Measurements from ENCODE around the gene PSMB3. TPM values are rescaled to one million over a fixed set of nuclear protein-coding genes. Genes with fewer than 3 reads are reported as not detected.
A peak's percentile ranks its signal among the peaks of the same experiment; 100 is the strongest.
"Not testable (repeated sequence)": the region's sequence is repeated elsewhere in the genome, so short reads cannot be mapped to it uniquely, and the experiment has no call there.

The PSMB3 gene
- total RNA-seq, 1 donor, result 95.5 TPM

DNA sequence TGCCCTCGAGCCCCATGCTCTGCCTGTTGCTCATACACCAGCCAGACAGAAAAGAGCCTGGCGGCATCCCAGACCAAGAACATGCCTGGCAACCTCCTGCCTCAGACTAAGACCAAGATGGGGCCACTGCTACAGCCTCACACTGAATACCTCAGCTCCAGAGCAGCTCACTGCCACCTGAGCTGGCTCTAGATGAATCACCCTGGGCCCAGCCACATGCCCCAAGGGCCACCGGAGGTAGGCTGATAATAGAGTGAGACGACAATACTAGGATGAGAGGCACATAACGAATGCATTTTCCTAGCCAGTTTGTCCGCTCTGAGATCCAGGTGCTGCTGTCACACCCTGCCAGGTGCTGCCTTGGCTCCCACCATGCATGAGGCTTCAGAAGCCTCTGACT lies 33.8 kb downstream of the PSMB3 start:
- Histone ChIP-seq H3K4me1 (ENCODE audit: insufficient read depth, low read length) (no peaks in the 10 kb centered on the region), H3K9me3 (ENCODE audit: low read depth, low read length) (no peaks in the 10 kb centered on the region), H3K4me3 (ENCODE audit: low read length) (no peak overlapping the region), H3K27me3 (ENCODE audit: insufficient read depth, low read length) (no peaks in the 10 kb centered on the region)

DNA sequence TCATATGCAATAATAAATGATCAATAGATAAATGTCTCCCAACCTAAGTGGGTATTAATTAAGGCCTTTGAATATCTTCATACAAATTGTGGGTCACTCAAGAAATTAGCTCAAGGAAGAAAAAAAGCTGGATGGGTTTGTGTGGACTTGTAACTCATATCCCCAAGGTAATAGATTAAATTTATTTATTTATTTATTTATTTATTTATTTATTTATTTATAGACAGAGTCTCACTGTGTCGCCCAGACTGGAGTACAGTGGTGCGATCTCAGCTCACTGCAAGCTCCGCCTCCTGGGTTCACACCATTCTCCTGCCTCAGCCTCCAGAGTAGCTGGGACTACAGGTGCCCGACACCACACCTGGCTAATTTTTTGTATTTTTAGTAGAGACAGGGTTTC lies 35.5 kb downstream of the PSMB3 start:
- H3K4me1 ChIP-seq (ENCODE audit: insufficient read depth, low read length); H3K4me3 ChIP-seq (ENCODE audit: low read length); H3K9me3 ChIP-seq (ENCODE audit: low read depth, low read length); H3K27me3 ChIP-seq (ENCODE audit: insufficient read depth, low read length): not testable (repeated sequence)

DNA sequence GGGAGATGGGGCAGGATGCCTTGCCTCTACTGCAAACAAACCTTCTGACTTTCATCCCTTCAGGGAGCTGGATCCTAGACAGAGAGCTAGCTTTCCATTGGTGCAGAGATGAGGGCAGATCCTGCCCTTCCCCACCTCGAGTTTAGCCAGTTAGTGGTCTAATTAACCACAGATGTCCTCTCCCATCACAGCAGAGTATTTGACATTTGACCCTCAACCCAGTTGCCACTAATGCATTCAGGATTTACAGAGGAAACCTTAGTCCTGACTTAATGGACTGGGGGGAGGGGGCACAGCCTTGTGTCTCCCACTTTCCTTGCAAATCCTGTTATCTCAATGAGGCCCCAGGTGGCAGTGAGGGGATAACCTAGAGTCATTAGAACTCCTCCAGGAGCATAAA lies 36.6 kb downstream of the PSMB3 start:
- Histone ChIP-seq H3K4me3 (ENCODE audit: low read length) (no peak overlapping the region), H3K4me1 (ENCODE audit: insufficient read depth, low read length) (no peaks in the 10 kb centered on the region), H3K9me3 (ENCODE audit: low read depth, low read length) (no peaks in the 10 kb centered on the region), H3K27me3 (ENCODE audit: insufficient read depth, low read length) (no peaks in the 10 kb centered on the region)

DNA sequence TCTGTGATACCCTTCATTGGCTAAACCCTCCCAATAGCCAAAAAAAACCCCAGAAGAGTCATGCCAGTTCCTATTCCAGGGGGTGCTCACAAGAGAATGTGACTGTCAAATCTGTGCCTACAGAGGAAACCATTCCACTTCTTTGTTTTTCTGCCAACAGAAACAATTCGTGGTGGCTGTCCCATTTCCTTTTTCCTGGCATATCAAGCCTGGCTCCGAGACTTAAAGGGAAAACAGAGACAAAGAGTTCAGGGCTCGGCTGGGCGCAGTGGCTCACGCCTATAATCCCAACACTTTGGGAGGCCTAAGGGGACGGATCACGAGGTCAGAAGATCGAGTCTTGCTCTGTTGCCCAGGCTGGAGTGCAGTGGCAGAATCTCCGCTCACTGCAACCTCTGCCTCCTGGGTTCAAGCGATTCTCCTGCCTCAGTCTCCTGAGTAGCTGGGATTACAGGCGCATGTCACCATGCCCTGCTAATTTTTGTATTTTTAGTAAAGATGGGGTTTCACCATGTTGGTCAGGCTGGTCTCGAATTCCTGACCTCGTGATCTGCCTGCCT lies 37.7 kb downstream of the PSMB3 start:
- not testable (repeated sequence) for H3K9me3 ChIP-seq (ENCODE audit: low read depth, low read length); H3K4me3 ChIP-seq (ENCODE audit: low read length); H3K27me3 ChIP-seq (ENCODE audit: insufficient read depth, low read length); H3K4me1 ChIP-seq (ENCODE audit: insufficient read depth, low read length)

DNA sequence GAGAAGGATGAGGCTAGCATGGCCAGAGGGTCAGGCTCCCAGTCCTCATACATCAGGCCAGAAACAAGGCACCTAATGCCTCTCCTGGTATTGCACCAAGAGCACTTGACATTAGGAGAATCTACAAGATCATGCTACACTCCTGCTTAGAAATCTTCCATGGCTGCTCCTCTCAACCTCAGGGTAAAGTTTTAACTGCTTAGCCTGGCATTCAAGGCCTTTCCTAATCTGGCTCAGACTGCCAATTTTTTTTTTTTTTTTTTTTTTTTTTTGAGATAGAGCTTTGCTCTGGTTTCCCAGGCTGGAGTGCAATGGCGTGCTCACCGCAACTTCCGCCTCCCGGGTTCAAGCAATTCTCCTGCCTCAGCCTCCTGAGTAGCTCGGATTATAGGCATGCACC lies 38.6 kb downstream of the PSMB3 start:
- Histone ChIP-seq H3K4me3 (ENCODE audit: low read length) (no peak overlapping the region), H3K9me3 (ENCODE audit: low read depth, low read length) (no peaks in the 10 kb centered on the region), H3K4me1 (ENCODE audit: insufficient read depth, low read length) (peaks cover under 1% of the 10 kb centered on the region), H3K27me3 (ENCODE audit: insufficient read depth, low read length) (no peaks in the 10 kb centered on the region)

DNA sequence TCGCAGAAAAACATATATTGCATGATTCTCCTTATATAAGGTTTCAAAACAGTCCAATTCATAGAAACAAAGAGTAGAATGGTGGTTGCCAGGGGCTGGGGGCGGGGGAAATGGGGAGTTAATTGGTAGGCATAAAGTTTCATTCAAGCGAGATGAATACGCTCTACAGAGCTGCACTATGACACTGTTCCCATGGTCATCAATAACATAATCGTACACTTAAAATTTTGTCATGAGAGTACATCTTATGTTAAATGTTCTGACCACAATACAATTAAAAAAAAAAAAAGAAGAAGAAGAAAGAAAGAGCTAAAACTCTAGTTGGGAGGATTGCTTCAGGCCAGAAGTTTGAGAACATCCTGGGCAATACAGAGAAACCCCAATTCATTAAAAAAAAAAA lies 41.7 kb downstream of the PSMB3 start:
- Histone ChIP-seq H3K27me3 (ENCODE audit: insufficient read depth, low read length) (no peaks in the 10 kb centered on the region), H3K4me3 (ENCODE audit: low read length) (no peak overlapping the region), H3K4me1 (ENCODE audit: insufficient read depth, low read length) (peaks cover 27% of the 10 kb centered on the region), H3K9me3 (ENCODE audit: low read depth, low read length) (no peaks in the 10 kb centered on the region)

DNA sequence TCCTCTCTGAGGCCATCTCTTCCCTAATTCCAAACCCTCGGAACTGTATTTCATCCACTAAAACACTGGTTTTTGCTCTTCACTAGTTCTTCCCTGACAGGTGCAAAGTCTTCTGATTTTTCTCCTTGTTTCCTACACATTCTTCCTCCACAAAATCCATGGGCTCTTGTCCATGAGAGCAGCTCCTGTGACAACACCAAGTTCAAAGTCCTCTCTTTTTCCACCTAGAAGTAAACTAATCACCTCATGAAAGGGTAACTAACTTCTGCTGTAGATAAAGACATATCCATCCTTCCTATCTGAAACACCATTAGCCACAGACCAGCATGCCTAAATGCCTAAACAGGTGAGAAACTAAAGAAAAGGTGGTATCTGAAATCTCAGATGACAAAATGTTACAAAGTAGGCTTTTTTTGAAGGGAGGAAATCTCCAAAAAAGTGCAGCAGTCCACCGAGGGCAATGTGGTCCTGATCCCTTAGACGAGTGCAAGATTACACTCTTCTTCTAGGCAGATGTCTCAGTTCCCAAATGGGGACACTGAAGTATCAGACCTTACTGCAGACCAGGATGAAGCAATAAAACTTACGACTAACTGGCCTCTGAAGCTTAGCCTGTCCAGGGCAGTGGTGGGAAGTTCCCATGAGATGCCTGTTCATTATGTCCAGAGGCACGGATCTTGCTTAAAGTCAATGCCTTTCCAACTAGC lies 44.1 kb downstream of the PSMB3 start:
- Histone ChIP-seq H3K4me1 (ENCODE audit: insufficient read depth, low read length) (peaks cover 27% of the 10 kb centered on the region), H3K4me3 (ENCODE audit: low read length) (no peak overlapping the region), H3K9me3 (ENCODE audit: low read depth, low read length) (no peaks in the 10 kb centered on the region), H3K27me3 (ENCODE audit: insufficient read depth, low read length) (no peaks in the 10 kb centered on the region)

DNA sequence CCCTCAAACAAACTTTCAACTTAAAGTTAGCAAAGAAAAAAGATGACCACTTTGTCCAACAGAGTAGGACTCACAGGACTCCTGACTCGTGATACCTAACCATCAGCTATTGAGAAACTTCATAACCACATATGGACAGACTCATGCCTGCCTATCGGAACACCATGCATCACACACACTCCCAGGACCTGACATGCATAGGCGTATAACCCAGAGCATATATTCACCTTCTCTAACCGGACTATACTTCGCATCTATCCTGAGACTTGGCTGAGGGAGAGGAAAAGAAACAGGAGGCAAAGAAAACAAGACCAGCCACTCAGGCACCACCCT lies 44.6 kb downstream of the PSMB3 start:
- H3K9me3 ChIP-seq (ENCODE audit: low read depth, low read length), result no peaks in the 10 kb centered on the region
- no peak overlapping the region for H3K4me3 ChIP-seq (ENCODE audit: low read length)
- peaks cover 27% of the 10 kb centered on the region for H3K4me1 ChIP-seq (ENCODE audit: insufficient read depth, low read length)
- no peaks in the 10 kb centered on the region for H3K27me3 ChIP-seq (ENCODE audit: insufficient read depth, low read length)

DNA sequence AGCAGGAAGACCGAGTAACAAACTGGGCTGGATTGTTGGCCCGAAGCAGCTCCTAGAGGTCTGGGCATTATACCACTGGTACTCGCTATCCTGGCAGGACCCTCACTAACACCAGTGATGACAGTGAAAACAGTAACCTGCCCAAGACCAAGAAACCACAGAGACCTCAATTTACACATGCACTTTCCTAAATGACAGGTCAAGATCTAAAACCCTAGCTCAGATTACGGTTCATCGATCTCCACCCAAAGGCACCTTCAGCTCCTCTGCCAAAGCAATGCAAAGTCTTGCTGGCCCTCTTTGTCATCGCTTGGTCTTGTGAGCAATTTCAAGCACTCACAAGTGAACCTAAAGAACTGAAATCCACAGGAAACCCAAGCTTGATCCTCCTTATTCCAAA lies 45.3 kb downstream of the PSMB3 start:
- Histone ChIP-seq H3K4me3 (ENCODE audit: low read length) (no peak overlapping the region), H3K27me3 (ENCODE audit: insufficient read depth, low read length) (no peaks in the 10 kb centered on the region), H3K4me1 (ENCODE audit: insufficient read depth, low read length) (peaks cover 27% of the 10 kb centered on the region), H3K9me3 (ENCODE audit: low read depth, low read length) (no peaks in the 10 kb centered on the region)

DNA sequence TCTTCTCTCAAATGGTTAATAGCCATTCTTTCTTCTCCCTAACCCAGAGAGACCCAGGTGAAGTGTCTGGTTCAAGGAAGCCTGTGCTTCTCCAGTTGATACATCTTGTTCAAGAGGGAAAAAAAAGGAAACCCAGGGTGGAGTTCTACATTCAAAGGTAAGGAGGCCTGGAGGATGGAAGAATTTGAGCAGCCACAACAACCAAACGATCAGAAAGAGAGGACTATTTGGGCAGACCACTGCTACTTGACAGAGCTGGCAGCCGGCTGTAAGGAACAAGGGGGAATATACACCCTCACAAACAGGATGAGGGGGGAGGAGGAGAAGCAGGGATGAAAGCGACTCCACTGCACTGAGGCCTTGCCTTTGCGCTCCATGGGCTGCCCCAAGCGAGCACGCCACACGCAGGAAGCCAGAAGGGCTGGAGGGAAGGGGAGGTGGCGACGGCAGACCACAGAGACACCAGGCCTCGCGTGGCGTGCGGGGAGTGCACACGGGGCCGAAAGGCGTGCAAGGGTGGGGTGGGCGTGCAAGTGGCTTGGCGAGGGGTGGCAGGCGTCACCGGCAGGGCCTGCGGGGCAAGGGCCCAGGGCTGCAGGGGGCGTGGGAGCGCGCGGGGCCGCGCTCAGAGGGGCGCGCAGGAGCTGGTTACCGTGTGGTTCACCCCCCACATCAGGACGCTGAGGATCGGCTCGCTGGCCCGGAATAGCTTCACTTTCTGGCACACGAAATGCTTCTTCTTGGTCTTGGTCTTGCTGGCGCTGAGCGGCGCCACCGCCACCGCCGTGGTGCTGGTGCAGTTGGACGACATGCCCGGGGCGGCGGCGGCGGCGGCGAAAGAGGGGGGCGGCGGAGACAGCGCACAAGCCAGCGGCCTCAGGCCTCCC lies 46.3 kb downstream of the PSMB3 start:
- H3K4me3 ChIP-seq (ENCODE audit: low read length), result peak overlapping the region; percentile 69
- H3K27me3 ChIP-seq (ENCODE audit: insufficient read depth, low read length), result no peaks in the 10 kb centered on the region
- H3K4me1 ChIP-seq (ENCODE audit: insufficient read depth, low read length), result peaks cover 27% of the 10 kb centered on the region
- H3K9me3 ChIP-seq (ENCODE audit: low read depth, low read length), result no peaks in the 10 kb centered on the region

DNA sequence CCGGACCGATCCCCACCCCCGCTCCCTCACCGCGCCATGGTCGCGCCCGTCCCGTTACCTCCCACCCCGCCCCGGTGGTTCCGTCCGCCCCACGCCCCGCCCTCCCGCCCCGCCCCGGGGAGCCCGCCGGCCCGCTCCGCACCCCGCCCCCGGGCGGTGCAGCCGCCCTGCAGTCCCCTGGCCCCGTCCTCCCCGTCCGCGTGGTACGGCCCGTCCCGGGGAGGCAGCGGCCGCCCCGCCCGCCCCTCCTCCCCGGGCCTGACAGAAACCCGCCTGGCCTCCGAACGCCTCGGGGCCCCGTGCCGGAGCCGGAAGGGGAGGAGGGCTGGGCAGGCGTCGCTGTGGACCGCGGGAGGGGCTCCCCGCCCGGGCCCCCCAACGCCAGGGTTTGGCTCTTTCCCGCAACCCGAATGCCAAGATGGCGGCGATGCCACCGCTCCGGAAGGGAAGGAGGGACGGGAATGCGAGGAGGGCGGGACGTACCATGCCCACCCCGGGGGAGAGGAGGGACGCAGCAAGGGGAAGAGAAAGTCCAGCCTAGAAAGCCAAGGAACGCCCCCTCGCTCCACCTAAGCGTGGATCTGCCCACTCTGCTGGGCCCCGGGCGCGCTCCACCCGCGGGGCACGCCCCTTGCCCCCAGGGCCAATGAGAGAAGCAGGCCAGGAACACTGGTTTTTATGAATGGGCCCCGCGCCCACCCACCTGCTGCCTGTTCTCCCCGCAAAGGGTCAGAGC lies 47.1 kb downstream of the PSMB3 start, which contains the start of gene PIP4K2B:
TSS of gene PIP4K2B (minus strand) at position 56 of the 736 bp plus-strand sequence. CDS start 132 bp downstream, outside the sequence.
- Histone ChIP-seq H3K4me1 (ENCODE audit: insufficient read depth, low read length) (peaks cover 27% of the 10 kb centered on the region), H3K9me3 (ENCODE audit: low read depth, low read length) (no peaks in the 10 kb centered on the region), H3K4me3 (ENCODE audit: low read length) (peak within 1 kb of the TSS; percentile 76), H3K27me3 (ENCODE audit: insufficient read depth, low read length) (no peaks in the 10 kb centered on the region)

DNA sequence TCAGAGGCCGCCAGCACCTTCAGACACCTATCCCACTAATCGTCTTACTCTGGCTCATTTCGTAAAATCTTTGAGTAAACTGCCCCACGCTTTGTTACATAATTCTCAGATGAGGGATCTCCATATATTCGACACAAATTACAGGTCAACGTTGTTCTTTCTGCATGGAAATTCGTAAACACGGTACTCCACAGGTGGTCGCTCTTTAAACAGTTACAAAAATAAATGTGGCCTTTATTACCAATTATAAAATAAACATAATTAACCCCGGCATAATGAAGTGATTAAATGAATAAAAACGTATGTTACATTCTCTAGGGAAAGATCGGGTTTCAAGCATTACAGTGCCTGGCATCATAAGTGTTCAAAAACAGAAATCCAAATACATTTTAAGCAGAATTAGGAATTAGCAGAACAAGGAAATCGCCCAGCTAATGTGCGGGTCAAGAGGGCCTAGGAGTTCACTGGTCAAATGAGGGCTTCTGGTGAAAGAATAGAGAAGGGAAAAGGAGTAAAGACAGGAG lies 47.8 kb downstream of the PSMB3 start:
- H3K4me3 ChIP-seq (ENCODE audit: low read length), result peak overlapping the region; percentile 76
- no peaks in the 10 kb centered on the region for H3K9me3 ChIP-seq (ENCODE audit: low read depth, low read length)
- peaks cover 27% of the 10 kb centered on the region for H3K4me1 ChIP-seq (ENCODE audit: insufficient read depth, low read length)
- no peaks in the 10 kb centered on the region for H3K27me3 ChIP-seq (ENCODE audit: insufficient read depth, low read length)

DNA sequence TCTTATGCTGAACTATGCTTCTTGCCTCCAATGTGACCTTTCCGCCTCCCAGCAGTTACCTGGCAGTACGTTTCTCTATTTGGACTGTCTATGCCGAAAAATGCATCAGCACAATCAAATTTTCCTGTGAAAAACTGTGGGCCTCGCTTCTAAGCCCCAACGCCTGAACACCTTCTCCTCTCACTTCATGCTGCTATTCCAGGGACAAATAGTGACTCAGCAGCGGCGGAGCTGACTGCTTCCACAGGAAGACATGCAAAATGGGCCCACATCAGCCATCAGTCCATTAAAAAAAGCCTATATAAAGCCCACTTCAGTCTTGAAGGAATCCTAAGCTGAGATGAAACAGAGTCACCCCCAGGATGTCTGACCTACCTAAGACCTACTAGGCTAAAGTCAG lies 57.3 kb downstream of the PSMB3 start:
- no peaks in the 10 kb centered on the region for H3K27me3 ChIP-seq (ENCODE audit: insufficient read depth, low read length)
- no peaks in the 10 kb centered on the region for H3K9me3 ChIP-seq (ENCODE audit: low read depth, low read length)
- no peak overlapping the region for H3K4me3 ChIP-seq (ENCODE audit: low read length)
- no peaks in the 10 kb centered on the region for H3K4me1 ChIP-seq (ENCODE audit: insufficient read depth, low read length)
